Activated CD4-positive, alpha-beta T cell treated with anti-CD3 and anti-CD28 coated beads, Interleukin-2, amount 10 ng/mL, durations not matched to agents 7 days and 5 days (primary cell): ENCODE data around the gene CALN1. TPM values are rescaled to one million over a fixed set of nuclear protein-coding genes. Genes with fewer than 3 reads are reported as not detected.

Source experiments
- CTCF ChIA-PET: fragments of 350-600 bp; sonication (Branson Sonifier 250); formaldehyde crosslinking; loops from one replicate; lab custom pipeline; 2021; ENCODE audit warnings: antibody characterized with exemption; lab: Charles Lee
- POLR2A ChIA-PET: fragments of 350-600 bp; sonication (Branson Sonifier 250); formaldehyde crosslinking; loops from one replicate; lab custom pipeline; 2021; ENCODE audit warnings: antibody characterized with exemption; lab: Charles Lee
- DNase-seq: peaks from one replicate; pipeline ENCODE4 v3.0.0-alpha.2; 2020
- H3K27ac Mint-ChIP-seq: one replicate; pipeline ENCODE4 v1.8.0; 2021; ENCODE audit warnings: mild to moderate bottlenecking, moderate library complexity, mixed read lengths
- H3K27me3 Mint-ChIP-seq: one replicate; pipeline ENCODE4 v1.8.0; 2021; ENCODE audit warnings: mixed read lengths
- H3K36me3 Mint-ChIP-seq: one replicate; pipeline ENCODE4 v1.8.0; 2021; ENCODE audit warnings: low read depth, mixed read lengths
- H3K4me1 Mint-ChIP-seq: one replicate; pipeline ENCODE4 v1.8.0; 2021; ENCODE audit warnings: mixed read lengths
- H3K4me3 Mint-ChIP-seq: one replicate; pipeline ENCODE4 v1.8.0; 2021; ENCODE audit warnings: mild to moderate bottlenecking, moderate library complexity, mixed read lengths
- H3K9me3 Mint-ChIP-seq: one replicate; pipeline ENCODE4 v1.8.0; 2021; ENCODE audit warnings: mixed read lengths
- total RNA-seq, 2 experiments: library from RNA; stranded (reverse); gene quantifications; one replicate each; pipeline ENCODE4 v1.2.3, GENCODE V29; 2021

CALN1 gene
- total RNA-seq, 2 experiments from 2014 or later, result not detected

DNA sequence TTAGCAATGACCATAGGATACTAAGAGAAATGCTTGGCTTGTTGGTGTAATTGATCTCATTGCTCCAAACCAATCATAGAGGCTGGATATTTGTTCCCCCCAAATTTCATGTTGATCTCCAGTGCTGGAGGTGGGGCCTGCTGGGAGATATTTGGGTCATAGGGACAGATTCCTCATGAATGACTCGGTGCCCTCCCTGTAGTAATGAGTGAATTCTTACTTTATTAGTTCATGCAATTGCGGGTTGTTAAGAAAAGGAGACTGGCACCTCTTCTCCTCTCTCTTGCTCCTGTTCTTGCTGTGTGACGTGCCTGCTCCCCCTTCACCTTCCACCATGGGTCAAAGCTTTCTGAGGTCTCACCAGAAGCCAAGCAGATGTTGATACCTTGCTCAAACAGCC, 630.1 kb downstream of the CALN1 start:
- no peak overlapping the region for H3K4me3 Mint-ChIP-seq
- ChIA-PET CTCF (no interaction called here), POLR2A (no interaction called here)
- no peaks in the 10 kb centered on the region for H3K27me3 Mint-ChIP-seq
- no peak overlapping the region for H3K27ac Mint-ChIP-seq
- no peaks in the 10 kb centered on the region for H3K36me3 Mint-ChIP-seq
- no peak for DNase-seq
- peaks cover 17% of the 10 kb centered on the region for H3K9me3 Mint-ChIP-seq
- no peaks in the 10 kb centered on the region for H3K4me1 Mint-ChIP-seq

GRCh38 chr7:71780282-71780681, 631.9 kb downstream of the CALN1 start:
- Mint-ChIP-seq H3K36me3 (no peaks in the 10 kb centered on the region), H3K4me1 (no peaks in the 10 kb centered on the region), H3K9me3 (peaks cover 7% of the 10 kb centered on the region), H3K27ac (no peak overlapping the region), H3K4me3 (no peak overlapping the region), H3K27me3 (no peaks in the 10 kb centered on the region)
- DNase-seq, result no peak
- CTCF ChIA-PET, result interaction anchor here (1.1 kb wide), 1 partner anchor 15 kb away, joined by 3 read pairs; no protein-coding TSS in a partner anchor
- POLR2A ChIA-PET, result no interaction called here

GRCh38 chr7:71777278-71777677, 634.9 kb downstream of the CALN1 start:
- ChIA-PET POLR2A (no interaction called here), CTCF (interaction anchor here (1.0 kb wide), 1 partner anchor 9 kb away, joined by 3 read pairs; no protein-coding TSS in a partner anchor)
- H3K27ac Mint-ChIP-seq, result no peak overlapping the region

DNA sequence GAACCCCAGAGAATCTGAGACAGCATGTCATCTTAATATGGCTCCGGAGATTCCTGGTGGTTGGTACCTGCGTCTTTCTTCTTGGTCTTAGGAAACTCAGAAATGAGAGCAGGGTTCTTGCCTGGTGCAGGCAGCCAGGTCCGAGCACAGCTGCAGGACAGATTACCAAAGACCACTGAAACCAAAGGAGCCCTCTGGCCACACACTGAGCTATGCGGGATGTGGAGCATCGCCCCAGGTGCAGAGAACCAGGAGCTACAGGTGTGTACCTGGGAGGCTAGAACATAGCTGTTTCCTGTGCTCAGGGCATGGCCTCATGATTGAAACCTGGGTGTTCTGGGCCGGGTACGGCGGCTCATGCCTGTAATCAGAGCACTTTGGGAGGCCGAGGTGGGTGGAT, 635.4 kb downstream of the CALN1 start:
- Mint-ChIP-seq H3K4me1 (no peaks in the 10 kb centered on the region), H3K36me3 (no peaks in the 10 kb centered on the region), H3K9me3 (peaks cover under 1% of the 10 kb centered on the region), H3K27ac (no peak overlapping the region), H3K4me3 (no peak overlapping the region), H3K27me3 (no peaks in the 10 kb centered on the region)
- CTCF ChIA-PET, result interaction anchor here (0.6 to 1.0 kb wide), 2 partner anchors 10 to 1198 kb away, joined by 3 to 4 read pairs; no protein-coding TSS in a partner anchor
- no peak for DNase-seq
- POLR2A ChIA-PET, result no interaction called here

More at GRCh38 chr7:71777278-71777677, 634.9 kb downstream of the CALN1 start:
- Mint-ChIP-seq H3K9me3 (peaks cover 4% of the 10 kb centered on the region), H3K4me1 (no peaks in the 10 kb centered on the region), H3K4me3 (no peak overlapping the region), H3K36me3 (no peaks in the 10 kb centered on the region), H3K27me3 (no peaks in the 10 kb centered on the region)
- DNase-seq, result no peak

DNA sequence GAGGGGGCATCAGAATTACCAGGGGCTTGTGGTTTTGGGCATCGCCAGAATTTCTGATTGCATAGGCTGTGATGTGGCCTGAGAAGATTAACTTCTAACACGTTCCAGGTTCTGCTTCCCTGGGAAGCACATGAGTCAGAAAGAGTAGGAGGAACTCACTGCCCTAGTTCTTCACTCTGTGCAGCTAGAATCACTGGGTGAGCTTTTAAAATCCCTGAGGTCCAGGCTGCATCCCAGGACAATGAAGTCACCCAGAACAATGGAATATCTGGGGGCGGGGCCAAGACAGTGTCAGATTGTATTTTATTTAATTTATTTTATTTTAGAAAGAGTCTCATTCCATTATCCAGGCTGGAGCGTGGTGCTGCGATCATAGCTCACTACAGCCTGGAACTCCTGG, 636.5 kb downstream of the CALN1 start:
- Mint-ChIP-seq H3K27ac (no peak overlapping the region), H3K27me3 (no peaks in the 10 kb centered on the region), H3K36me3 (no peaks in the 10 kb centered on the region), H3K4me1 (no peaks in the 10 kb centered on the region), H3K9me3 (no peaks in the 10 kb centered on the region), H3K4me3 (no peak overlapping the region)
- ChIA-PET POLR2A (no interaction called here), CTCF (no interaction called here)
- no peak for DNase-seq

DNA sequence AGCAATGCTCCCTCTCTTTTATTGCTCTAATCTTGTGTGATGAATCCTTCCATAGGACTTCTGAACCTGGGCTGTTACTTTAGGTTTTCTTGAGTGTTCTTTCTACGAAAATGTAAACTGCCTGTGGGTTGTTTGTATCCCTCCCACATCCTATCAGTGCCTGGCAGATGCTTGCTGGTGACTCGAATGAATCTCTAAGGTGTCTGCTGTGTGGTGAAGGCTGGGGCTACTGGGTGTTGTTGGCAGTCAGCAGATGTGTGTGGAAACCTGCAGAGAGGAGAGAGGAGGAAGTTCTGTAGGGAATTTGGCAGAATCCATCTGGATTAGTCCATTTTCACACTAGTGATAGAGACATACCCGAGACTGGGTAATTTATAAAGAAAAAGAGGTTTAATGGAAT, 639.4 kb downstream of the CALN1 start:
- CTCF ChIA-PET, result no interaction called here
- no peak for DNase-seq
- POLR2A ChIA-PET, result no interaction called here
- no peak overlapping the region for H3K27ac Mint-ChIP-seq
- no peaks in the 10 kb centered on the region for H3K36me3 Mint-ChIP-seq
- no peak overlapping the region for H3K4me3 Mint-ChIP-seq
- H3K27me3 Mint-ChIP-seq, result no peaks in the 10 kb centered on the region
- H3K4me1 Mint-ChIP-seq, result no peaks in the 10 kb centered on the region
- peaks cover 2% of the 10 kb centered on the region for H3K9me3 Mint-ChIP-seq

DNA sequence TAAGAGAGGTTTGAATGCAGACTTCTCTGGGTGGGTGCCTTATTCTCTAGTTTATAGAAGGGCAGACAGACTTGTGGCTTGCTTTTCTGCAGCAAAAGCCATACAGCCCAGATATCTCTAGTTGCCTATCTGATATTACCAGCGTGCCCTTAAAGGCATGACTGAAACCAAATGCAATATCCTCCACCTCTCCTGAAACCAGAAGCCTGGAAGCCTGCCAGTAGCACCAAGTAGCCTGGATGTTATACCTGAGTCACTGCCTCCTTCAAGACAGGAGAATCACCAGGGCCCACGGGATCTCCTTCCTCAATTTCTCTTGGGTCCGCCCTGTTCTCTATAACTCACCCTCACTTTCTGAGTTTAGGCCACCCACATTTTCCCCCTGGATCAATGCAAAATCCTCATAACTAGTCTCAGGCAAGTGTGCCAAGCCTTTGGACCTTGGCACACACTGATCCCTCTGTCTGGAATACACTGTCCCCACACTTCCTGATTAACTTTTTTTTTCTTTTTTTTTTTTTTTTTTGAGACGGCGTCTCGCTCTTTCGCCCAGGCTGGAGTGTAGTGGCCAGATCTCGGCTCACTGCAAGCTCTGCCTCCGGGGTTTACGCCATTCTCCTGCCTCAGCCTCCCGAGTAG, 641.8 kb downstream of the CALN1 start:
- Mint-ChIP-seq H3K27ac (no peak overlapping the region), H3K4me1 (no peaks in the 10 kb centered on the region), H3K9me3 (peaks cover 2% of the 10 kb centered on the region), H3K4me3 (no peak overlapping the region), H3K36me3 (no peaks in the 10 kb centered on the region), H3K27me3 (no peaks in the 10 kb centered on the region)
- ChIA-PET CTCF (no interaction called here), POLR2A (no interaction called here)
- DNase-seq, result no peak

GRCh38 chr7:71769326-71769725, 642.8 kb downstream of the CALN1 start:
- no peak overlapping the region for H3K4me3 Mint-ChIP-seq
- H3K36me3 Mint-ChIP-seq, result no peaks in the 10 kb centered on the region
- no peaks in the 10 kb centered on the region for H3K4me1 Mint-ChIP-seq
- ChIA-PET CTCF (no interaction called here), POLR2A (no interaction called here)
- peaks cover 2% of the 10 kb centered on the region for H3K9me3 Mint-ChIP-seq
- DNase-seq, result no peak
- H3K27me3 Mint-ChIP-seq, result no peaks in the 10 kb centered on the region
- H3K27ac Mint-ChIP-seq, result no peak overlapping the region

DNA sequence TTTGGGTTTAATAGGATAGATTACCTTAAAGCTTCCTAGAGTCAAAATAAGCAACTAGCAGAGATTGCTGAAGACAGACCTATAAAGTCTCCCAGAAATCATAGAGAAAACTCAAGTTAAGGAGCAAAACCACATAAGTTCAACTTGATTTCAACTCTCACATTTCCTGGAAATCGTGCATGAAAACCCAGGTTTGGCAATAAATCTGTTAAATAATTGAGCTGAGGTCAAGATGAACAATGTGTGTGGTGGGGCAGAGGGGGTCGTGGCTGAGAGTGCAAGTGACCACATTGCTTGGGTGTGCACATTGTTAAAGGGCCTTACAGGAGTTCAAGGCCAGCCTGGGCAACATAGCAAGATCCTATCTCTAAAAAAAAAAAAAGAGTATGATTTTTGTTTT, 643.7 kb downstream of the CALN1 start:
- Mint-ChIP-seq H3K27ac (no peak overlapping the region), H3K27me3 (no peaks in the 10 kb centered on the region), H3K9me3 (peaks cover 2% of the 10 kb centered on the region), H3K4me1 (no peaks in the 10 kb centered on the region), H3K4me3 (no peak overlapping the region), H3K36me3 (no peaks in the 10 kb centered on the region)
- ChIA-PET CTCF (no interaction called here), POLR2A (no interaction called here)
- no peak for DNase-seq

- POLR2A ChIA-PET, result no interaction called here
- no peak overlapping the region for H3K27ac Mint-ChIP-seq
- CTCF ChIA-PET, result interaction anchor here (0.7 kb wide), 1 partner anchor 14 kb away, joined by 3 read pairs; no protein-coding TSS in a partner anchor
- H3K36me3 Mint-ChIP-seq, result no peaks in the 10 kb centered on the region
- H3K27me3 Mint-ChIP-seq, result no peaks in the 10 kb centered on the region
- H3K9me3 Mint-ChIP-seq, result peaks cover 8% of the 10 kb centered on the region
- H3K4me3 Mint-ChIP-seq, result no peak overlapping the region
- no peak for DNase-seq
- H3K4me1 Mint-ChIP-seq, result no peaks in the 10 kb centered on the region
Observed at GRCh38 chr7:71766016-71766415, 646.1 kb downstream of the CALN1 start.

DNA sequence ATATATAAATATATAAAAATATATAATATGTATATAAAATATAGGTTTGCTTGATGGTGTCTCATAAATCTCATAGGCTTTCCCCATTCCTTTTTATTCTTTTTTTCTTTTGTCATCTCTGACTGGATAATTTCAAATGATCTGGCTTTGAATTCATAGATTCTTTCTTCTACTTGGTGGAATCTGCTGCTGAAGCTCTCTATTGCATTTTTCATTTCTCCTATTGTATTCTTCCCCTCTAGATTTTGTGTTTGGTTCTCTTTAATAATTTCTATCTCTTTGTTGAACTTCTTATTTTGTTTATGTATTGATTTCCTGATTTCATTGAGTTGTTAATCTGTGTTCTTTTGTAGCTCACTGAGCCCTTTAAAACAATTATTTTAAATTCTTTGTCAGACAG, 650.8 kb downstream of the CALN1 start:
- CTCF ChIA-PET, result no interaction called here
- POLR2A ChIA-PET, result no interaction called here
- Mint-ChIP-seq H3K27me3 (no peaks in the 10 kb centered on the region), H3K36me3 (no peaks in the 10 kb centered on the region), H3K4me1 (no peaks in the 10 kb centered on the region), H3K9me3 (peaks cover 11% of the 10 kb centered on the region), H3K27ac (no peak overlapping the region), H3K4me3 (no peak overlapping the region)
- DNase-seq, result no peak

GRCh38 chr7:71754828-71755227, 657.3 kb downstream of the CALN1 start:
- Mint-ChIP-seq H3K27ac (no peak overlapping the region), H3K9me3 (peaks cover 3% of the 10 kb centered on the region), H3K4me1 (no peaks in the 10 kb centered on the region), H3K27me3 (no peaks in the 10 kb centered on the region), H3K36me3 (no peaks in the 10 kb centered on the region), H3K4me3 (no peak overlapping the region)
- ChIA-PET CTCF (no interaction called here), POLR2A (no interaction called here)
- no peak for DNase-seq

- no peak for DNase-seq
- POLR2A ChIA-PET, result no interaction called here
- no peaks in the 10 kb centered on the region for H3K27me3 Mint-ChIP-seq
- no peaks in the 10 kb centered on the region for H3K4me1 Mint-ChIP-seq
- H3K4me3 Mint-ChIP-seq, result no peak overlapping the region
- H3K27ac Mint-ChIP-seq, result no peak overlapping the region
- H3K9me3 Mint-ChIP-seq, result peaks cover 3% of the 10 kb centered on the region
- CTCF ChIA-PET, result interaction anchor here (0.6 kb wide), 1 partner anchor 327 kb away, joined by 3 read pairs; no protein-coding TSS in a partner anchor
- H3K36me3 Mint-ChIP-seq, result no peaks in the 10 kb centered on the region
Observed at GRCh38 chr7:71753956-71754664, 658.0 kb downstream of the CALN1 start.
